HepG2 (cell line): ENCODE measurements around the gene STK32A. TPM values are rescaled to one million over a fixed set of nuclear protein-coding genes. Genes with fewer than 3 reads are reported as not detected.

Experiments
- ATAC-seq: fragments of 200-7000 bp; cut with Tn5 transposase; 3 replicates; pipeline ENCODE4 v1.9.1; 2020; ENCODE audit warnings: mild to moderate bottlenecking, moderate library complexity
- BruUV-seq: library from RNA; stranded (reverse); fragments of 400-500 nt; replicated peaks from 2 replicates; lab custom pipeline; 2021; lab: Mats Ljungman, UMichigan
- CTCF ChIA-PET: fragments of 300-600 bp; formaldehyde crosslinking; extraction: SDS; loops from one replicate; lab custom pipeline; 2021; ENCODE audit warnings: low total read pairs, inconsistent platforms, low intra/inter-chr PET ratio; lab: Yijun Ruan, JAX
- POLR2A ChIA-PET: fragments of 350-600 bp; sonication (Branson Sonifier 250); formaldehyde crosslinking; loops from one replicate; lab custom pipeline; 2020; ENCODE audit warnings: antibody characterized with exemption, inconsistent platforms; lab: Yijun Ruan, JAX
- DNase-seq: peaks from one replicate; pipeline ENCODE4 v3.0.0-alpha.2; 2015; ENCODE audit warnings: low spot score
- FAIRE-seq: peaks from 3 replicates; lab custom pipeline; 2011; peaks lifted over from hg19 to GRCh38; lab: Jason Lieb, UNC
- H2AFZ ChIP-seq: one replicate; pipeline ENCODE4 v1.6.1; 2011; ENCODE audit warnings: low read length, inconsistent platforms
- H3K27ac ChIP-seq: fragments of 300-600 bp; 3 replicates; pipeline ENCODE4 v1.8.0; 2011; ENCODE audit warnings: mixed run types, mild to moderate bottlenecking, mixed read lengths, low read length, inconsistent platforms; ENCODE audit not compliant: insufficient read depth; ENCODE audit errors: extremely low read length
- H3K27me3 ChIP-seq, 2 experiments: fragments of 200-600 bp in 1 of 2; 2 replicates in 1 of 2; 3 replicates in 1 of 2; pipeline versions ENCODE4 v1.6.0 to v1.8.0; 2011; ENCODE audit warnings: low read length in 2 of 2, mild to moderate bottlenecking in 2 of 2, moderate library complexity in 2 of 2, inconsistent platforms in 1 of 2; ENCODE audit not compliant: insufficient read depth in 2 of 2, control insufficient read depth in 1 of 2
- H3K36me3 ChIP-seq, 2 experiments: fragments of 200-600 bp in 1 of 2; replicated peaks in 1 of 2; 2 replicates in 1 of 2; 3 replicates in 1 of 2; pipeline versions ENCODE4 v1.5.1 to v1.8.0; 2011; ENCODE audit warnings: low read length in 2 of 2, inconsistent platforms in 1 of 2; ENCODE audit not compliant: insufficient read depth in 2 of 2, control insufficient read depth in 1 of 2
- H3K4me1 ChIP-seq: 2 replicates; pipeline ENCODE4 v1.5.1; 2012; ENCODE audit warnings: low read length, inconsistent platforms; ENCODE audit not compliant: insufficient read depth
- H3K4me2 ChIP-seq: 2 replicates; pipeline ENCODE4 v1.6.0; 2011; ENCODE audit warnings: low read depth, low read length, inconsistent platforms
- H3K4me3 ChIP-seq, 3 experiments: fragments of 200-600 bp in 1 of 3; sonication (generic), shearing (Covaris generic) in 1 of 3; replicated peaks in 1 of 3; 2 replicates each; pipeline ENCODE4 v1.5.1; 2011 to 2016; ENCODE audit warnings: low read length in 3 of 3, inconsistent platforms in 2 of 3, low read depth in 2 of 3, mild to moderate bottlenecking in 2 of 3, control low read depth in 1 of 3, mixed read lengths in 1 of 3; ENCODE audit not compliant: insufficient read depth in 1 of 3
- H3K79me2 ChIP-seq: one replicate; pipeline ENCODE4 v1.6.1; 2011; ENCODE audit warnings: low read length, inconsistent platforms; ENCODE audit not compliant: insufficient read depth
- H3K9ac ChIP-seq: 2 replicates; pipeline ENCODE4 v1.6.0; 2011; ENCODE audit warnings: mild to moderate bottlenecking, low read depth, low read length, inconsistent platforms; ENCODE audit not compliant: insufficient read depth
- H3K9me3 ChIP-seq: 2 replicates; pipeline ENCODE4 v1.5.1; 2012; ENCODE audit warnings: mild to moderate bottlenecking, low read length
- H4K20me1 ChIP-seq: 2 replicates; pipeline ENCODE4 v1.6.0; 2011; ENCODE audit warnings: inconsistent platforms, mild to moderate bottlenecking, low read length, moderate library complexity; ENCODE audit not compliant: insufficient read depth
- BCL6 ChIP-seq: IDR thresholded peaks from 2 replicates; pipeline ENCODE4 v1.6.1; 2016; ENCODE audit warnings: missing genetic modification reagents, missing compliant biosample characterization
- ELF4 ChIP-seq: sonication (generic); formaldehyde crosslinking; IDR thresholded peaks from 2 replicates; pipeline ENCODE4 v1.5.0; 2020; ENCODE audit warnings: missing genetic modification reagents, mild to moderate bottlenecking, moderate library complexity, borderline replicate concordance
- HHEX ChIP-seq: IDR thresholded peaks from 2 replicates; pipeline ENCODE4 v1.6.1; 2016; ENCODE audit warnings: control low read depth
- IRF9 ChIP-seq: sonication (generic); formaldehyde crosslinking; IDR thresholded peaks from 2 replicates; pipeline ENCODE4 v1.8.0; 2022; ENCODE audit warnings: missing genetic modification reagents, mild to moderate bottlenecking, borderline replicate concordance
- REXO4 ChIP-seq: sonication (generic); formaldehyde crosslinking; IDR thresholded peaks from 2 replicates; pipeline ENCODE4 v1.8.0; 2022; ENCODE audit warnings: missing genetic modification reagents, mild to moderate bottlenecking, borderline replicate concordance
- ZNF263 ChIP-seq: sonication (generic); formaldehyde crosslinking; IDR thresholded peaks from 2 replicates; pipeline ENCODE4 v1.4.0; 2020; ENCODE audit warnings: missing genetic modification reagents
- ZNF549 ChIP-seq: sonication (generic); formaldehyde crosslinking; IDR thresholded peaks from 2 replicates; pipeline ENCODE4 v1.5.0; 2020; ENCODE audit warnings: missing genetic modification reagents
- WGBS: methylation state at CpG from one replicate; pipeline ENCODE4 v1.1.6; 2017; ENCODE audit warnings: low lambda C conversion rate; 5-methylcytosine and 5-hydroxymethylcytosine counted together
- in situ Hi-C: cut with HindIII; loops from 2 replicates; pipeline ENCODE4 v1.10.0; 2017; ENCODE audit warnings: low pct_unique_long_range_greater_than_20kb; ENCODE audit not compliant: extremely low pct_ligation_motif_present
- intact Hi-C: fragments of 100-400 bp; cut with micrococcal nuclease; formaldehyde crosslinking; loops from one replicate; pipeline ENCODE4 v1.10.0; 2022; ENCODE audit not compliant: unreplicated experiment
- polyA plus RNA-seq, 8 experiments: library from polyadenylated mRNA; depleted of rRNA in 3 of 8; stranded (reverse) in 7 of 8; unstranded in 1 of 8; fragments of >200 nt; fragmentation: Illumina TruSeq in 4 of 8; extraction: Trizol in 4 of 8; gene quantifications; 2 replicates each; pipeline versions ENCODE4 v1.2.1 to v1.2.3, GENCODE V29; 2011 to 2016; ENCODE audit warnings: low read depth in 4 of 8, missing spikeins in 1 of 8, mixed read lengths in 1 of 8; ENCODE audit not compliant: insufficient read depth in 1 of 8
- total RNA-seq, 5 experiments: library from RNA; depleted of rRNA; stranded (reverse); fragments of >200 nt; fragmentation: Illumina TruSeq; extraction: Trizol; gene quantifications; 2 replicates each; pipeline ENCODE4 v1.2.3, GENCODE V29; 2016; ENCODE audit warnings: low read depth in 1 of 5
- TF ChIP-seq, protein P1 (sequence below): sonication (generic); formaldehyde crosslinking; IDR thresholded peaks from 2 replicates; pipeline ENCODE4 v1.4.0; 2020; ENCODE audit warnings: missing genetic modification reagents
- TF ChIP-seq, protein P2 (sequence below): sonication (generic); formaldehyde crosslinking; IDR thresholded peaks from 2 replicates; pipeline ENCODE4 v1.4.0; 2020; ENCODE audit warnings: missing genetic modification reagents

The STK32A gene
- total and polyA plus RNA-seq, 2 of the 13 experiments (the other 11 are each of a cell fraction or from before 2014, with no cell fraction given) = not detected

DNA sequence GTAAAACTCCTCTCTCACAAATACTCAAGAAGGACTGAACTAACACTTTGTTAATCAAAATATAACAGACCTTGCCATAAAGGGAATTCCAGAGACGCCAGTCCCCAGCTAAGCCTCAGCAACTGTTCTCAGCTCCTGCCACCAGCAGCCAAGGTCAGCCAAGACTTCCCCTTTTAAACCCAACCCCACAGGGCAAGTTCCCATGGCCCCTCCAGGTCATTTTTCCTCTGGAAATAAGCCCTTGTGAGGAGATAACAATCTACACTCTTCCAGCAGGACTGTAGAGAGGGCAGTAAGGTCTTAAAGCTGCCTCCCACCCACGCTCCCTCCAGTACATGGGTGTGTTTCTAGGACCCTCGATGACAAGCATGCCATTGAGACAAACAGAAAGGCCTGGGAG is 196.8 kb downstream of the STK32A start:
- DNase-seq = no peak
- H3K4me2 ChIP-seq = no peak overlapping the region
- TF ChIP-seq ZNF263 (no peak), HHEX (no peak), ELF4 (CRISPR knock-in tag) (no peak), ZNF549 (CRISPR knock-in tag) (no peak), IRF9 (CRISPR knock-in tag) (no peak), BCL6 (CRISPR knock-in tag) (no peak), REXO4 (CRISPR knock-in tag) (no peak)
- TF ChIP-seq, protein P1, sequence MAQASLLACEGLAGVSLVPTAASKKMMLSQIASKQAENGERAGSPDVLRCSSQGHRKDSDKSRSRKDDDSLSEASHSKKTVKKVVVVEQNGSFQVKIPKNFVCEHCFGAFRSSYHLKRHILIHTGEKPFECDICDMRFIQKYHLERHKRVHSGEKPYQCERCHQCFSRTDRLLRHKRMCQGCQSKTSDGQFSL (CRISPR knock-in tag) = no peak
- TF ChIP-seq, protein P2, sequence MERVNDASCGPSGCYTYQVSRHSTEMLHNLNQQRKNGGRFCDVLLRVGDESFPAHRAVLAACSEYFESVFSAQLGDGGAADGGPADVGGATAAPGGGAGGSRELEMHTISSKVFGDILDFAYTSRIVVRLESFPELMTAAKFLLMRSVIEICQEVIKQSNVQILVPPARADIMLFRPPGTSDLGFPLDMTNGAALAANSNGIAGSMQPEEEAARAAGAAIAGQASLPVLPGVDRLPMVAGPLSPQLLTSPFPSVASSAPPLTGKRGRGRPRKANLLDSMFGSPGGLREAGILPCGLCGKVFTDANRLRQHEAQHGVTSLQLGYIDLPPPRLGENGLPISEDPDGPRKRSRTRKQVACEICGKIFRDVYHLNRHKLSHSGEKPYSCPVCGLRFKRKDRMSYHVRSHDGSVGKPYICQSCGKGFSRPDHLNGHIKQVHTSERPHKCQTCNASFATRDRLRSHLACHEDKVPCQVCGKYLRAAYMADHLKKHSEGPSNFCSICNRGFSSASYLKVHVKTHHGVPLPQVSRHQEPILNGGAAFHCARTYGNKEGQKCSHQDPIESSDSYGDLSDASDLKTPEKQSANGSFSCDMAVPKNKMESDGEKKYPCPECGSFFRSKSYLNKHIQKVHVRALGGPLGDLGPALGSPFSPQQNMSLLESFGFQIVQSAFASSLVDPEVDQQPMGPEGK (CRISPR knock-in tag) = no peak
- TF ChIP-seq, all 625 proteins: peak for 0
- no peak for FAIRE-seq
- H3K27me3 ChIP-seq = no peaks in the 10 kb centered on the region
- no peak overlapping the region for H2AFZ ChIP-seq
- no peaks in the 10 kb centered on the region for H3K4me1 ChIP-seq
- no peak overlapping the region for H3K9ac ChIP-seq
- CTCF ChIA-PET = no interaction called here
- H3K9me3 ChIP-seq = no peaks in the 10 kb centered on the region
- no peak for ATAC-seq
- in situ Hi-C loops (no loop called here), intact Hi-C loops (no loop called here)
- H3K79me2 ChIP-seq = no peaks in the 10 kb centered on the region
- no TSS peak for BruUV-seq
- no peak overlapping the region for H3K27ac ChIP-seq
- POLR2A ChIA-PET = no interaction called here
- WGBS = 5% methylated on average over 3 of the region's 3 CpGs
- no peak overlapping the region for H3K4me3 ChIP-seq
- no peaks in the 10 kb centered on the region for H4K20me1 ChIP-seq
- H3K36me3 ChIP-seq = no peaks in the 10 kb centered on the region
